ENCODE measurements around the gene PPM1N.
A peak's percentile ranks its signal among the peaks of the same experiment; 100 is the strongest.

PPM1N gene

DNA sequence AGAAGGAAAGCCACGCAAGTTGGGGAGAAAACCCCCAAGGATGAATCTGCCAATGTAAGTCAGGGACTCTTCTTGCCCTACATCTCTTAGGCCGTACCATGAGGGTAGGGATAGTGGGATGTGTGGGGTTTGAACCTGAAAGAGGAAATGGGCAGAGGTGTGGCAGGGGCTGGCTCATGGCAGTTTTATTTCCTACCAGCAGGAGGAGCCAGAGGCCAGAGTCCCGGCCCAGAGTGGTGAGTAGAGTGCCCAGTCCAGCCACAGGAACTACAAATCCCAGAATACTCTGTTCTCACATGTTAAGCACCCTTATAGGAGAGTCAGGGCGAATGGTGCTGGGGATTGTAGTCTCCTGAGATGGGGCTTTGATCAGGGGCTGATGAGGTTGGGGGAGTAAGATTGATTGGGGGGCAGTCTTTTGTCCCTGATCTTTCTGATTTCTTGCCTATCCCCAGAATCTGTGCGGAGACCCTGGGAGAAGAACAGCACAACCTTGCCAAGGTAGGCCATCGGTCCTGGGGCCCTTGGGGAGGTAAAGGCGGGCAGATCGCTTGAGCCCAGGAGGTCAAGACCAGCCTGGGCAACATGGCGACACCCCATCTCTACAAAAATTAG is 25.5 kb downstream of the PPM1N start:
- peak; percentile 79 for DNase-seq (ENCODE audit: insufficient read length, low spot score)
- peak; percentile 92 for FAIRE-seq
- TF ChIP-seq POLR2A (IDR thresholded peaks at IDR 0.05; ENCODE audit: low read depth, low read length) = no peak
- TF ChIP-seq TAF1 (IDR thresholded peaks at IDR 0.05; ENCODE audit: low read depth, low read length) = no peak
- TF ChIP-seq POLR2AphosphoS5 (IDR thresholded peaks at IDR 0.05; ENCODE audit: low read depth, low read length) = no peak
- peak; percentile 94 for TF ChIP-seq SPI1 (IDR thresholded peaks at IDR 0.05; ENCODE audit: low read depth, low read length)
- 0 out of 2 replicates have a peak, but pooled peaks have one; percentile 20 for TF ChIP-seq POU2F2 (IDR thresholded peaks at IDR 0.05; ENCODE audit: low read depth, low read length)

GRCh38 chr19:45524575-45525129 is 26.4 kb downstream of the PPM1N start:
- FAIRE-seq = no peak
- TF ChIP-seq POU2F2 (IDR thresholded peaks at IDR 0.05; ENCODE audit: low read depth, low read length) (no peak), TAF1 (IDR thresholded peaks at IDR 0.05; ENCODE audit: low read depth, low read length) (no peak), PAX5 (IDR thresholded peaks at IDR 0.05; ENCODE audit: insufficient read depth, low read length, severe bottlenecking) (no peak), POLR2A (IDR thresholded peaks at IDR 0.05; ENCODE audit: low read depth, low read length) (no peak), POLR2AphosphoS5 (IDR thresholded peaks at IDR 0.05; ENCODE audit: low read depth, low read length) (no peak), SPI1 (IDR thresholded peaks at IDR 0.05; ENCODE audit: low read depth, low read length) (no peak)

GRCh38 chr19:45526143-45526542 is 27.9 kb downstream of the PPM1N start:
- DNase-seq (ENCODE audit: insufficient read length, low spot score) (no peak), FAIRE-seq (no peak)
- peak; percentile 23; the same call in 1 of the 2 replicates for TF ChIP-seq SPI1 (IDR thresholded peaks at IDR 0.05; ENCODE audit: low read depth, low read length)
- no peak for TF ChIP-seq PAX5 (IDR thresholded peaks at IDR 0.05; ENCODE audit: insufficient read depth, low read length, severe bottlenecking)

More at GRCh38 chr19:45524575-45525129, 26.4 kb downstream of the PPM1N start:
- no peak for DNase-seq (ENCODE audit: insufficient read length, low spot score)

DNA sequence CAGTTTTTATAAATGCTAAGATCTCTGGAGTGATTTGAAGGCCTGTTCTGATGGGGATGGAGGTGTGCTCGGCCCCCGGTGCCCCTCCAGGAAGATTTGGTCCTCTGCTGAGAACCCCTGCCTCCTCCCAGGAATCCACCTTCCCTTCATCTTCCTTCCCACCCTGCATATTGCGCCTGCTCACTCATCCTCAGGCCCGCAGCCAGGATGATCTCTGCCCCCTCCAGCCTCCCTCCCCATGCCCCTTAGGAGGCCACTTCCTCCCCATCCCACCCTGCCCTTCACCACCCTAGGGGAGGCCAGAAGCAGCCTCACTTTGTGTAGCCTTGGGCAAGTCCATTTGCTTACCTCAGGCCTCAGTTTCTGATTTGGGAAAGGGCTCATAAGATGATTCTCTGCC is 28.7 kb downstream of the PPM1N start:
- DNase-seq (ENCODE audit: insufficient read length, low spot score) = no peak
- no peak for FAIRE-seq
- no peak for TF ChIP-seq PAX5 (IDR thresholded peaks at IDR 0.05; ENCODE audit: insufficient read depth, low read length, severe bottlenecking)
- TF ChIP-seq POU2F2 (IDR thresholded peaks at IDR 0.05; ENCODE audit: low read depth, low read length) = no peak
- no peak for TF ChIP-seq POLR2AphosphoS5 (IDR thresholded peaks at IDR 0.05; ENCODE audit: low read depth, low read length)
- TF ChIP-seq SPI1 (IDR thresholded peaks at IDR 0.05; ENCODE audit: low read depth, low read length) = no peak
- TF ChIP-seq TAF1 (IDR thresholded peaks at IDR 0.05; ENCODE audit: low read depth, low read length) = no peak
- TF ChIP-seq POLR2A (IDR thresholded peaks at IDR 0.05; ENCODE audit: low read depth, low read length) = no peak

DNA sequence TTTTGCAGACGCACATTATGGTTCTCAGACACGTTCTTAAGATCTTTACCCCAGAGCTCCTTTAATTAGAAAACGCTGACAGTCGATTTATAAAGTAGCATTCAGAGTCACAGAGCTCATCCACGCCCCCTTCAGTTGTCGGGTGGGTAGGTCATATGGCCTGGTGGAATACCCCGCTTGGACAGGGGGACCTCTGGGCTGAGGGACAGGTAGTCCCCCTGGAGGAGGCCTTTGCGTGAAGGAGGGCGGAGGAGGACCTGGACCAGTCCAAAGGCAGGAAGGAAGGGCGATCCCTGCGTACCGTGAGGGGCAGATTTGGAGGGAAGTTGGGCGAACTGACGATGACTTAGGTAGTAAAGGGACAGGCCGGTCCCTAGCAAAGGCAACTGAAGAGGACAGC is 29.5 kb downstream of the PPM1N start:
- FAIRE-seq (no peak), DNase-seq (ENCODE audit: insufficient read length, low spot score) (no peak)
- TF ChIP-seq POLR2A (IDR thresholded peaks at IDR 0.05; ENCODE audit: low read depth, low read length) (0 out of 2 replicates have a peak, but pooled peaks have one; percentile 4), SPI1 (IDR thresholded peaks at IDR 0.05; ENCODE audit: low read depth, low read length) (no peak), POLR2AphosphoS5 (IDR thresholded peaks at IDR 0.05; ENCODE audit: low read depth, low read length) (no peak), POU2F2 (IDR thresholded peaks at IDR 0.05; ENCODE audit: low read depth, low read length) (no peak), PAX5 (IDR thresholded peaks at IDR 0.05; ENCODE audit: insufficient read depth, low read length, severe bottlenecking) (no peak), TAF1 (IDR thresholded peaks at IDR 0.05; ENCODE audit: low read depth, low read length) (no peak)

- FAIRE-seq (no peak), DNase-seq (ENCODE audit: insufficient read length, low spot score) (no peak)
- TF ChIP-seq TAF1 (IDR thresholded peaks at IDR 0.05; ENCODE audit: low read depth, low read length) (no peak), POLR2A (IDR thresholded peaks at IDR 0.05; ENCODE audit: low read depth, low read length) (peak; percentile 5; the same call in 1 of the 2 replicates), POU2F2 (IDR thresholded peaks at IDR 0.05; ENCODE audit: low read depth, low read length) (no peak), POLR2AphosphoS5 (IDR thresholded peaks at IDR 0.05; ENCODE audit: low read depth, low read length) (peak; percentile 75)
Measured at GRCh38 chr19:45528149-45528743, 30.0 kb downstream of the PPM1N start.

- FAIRE-seq (no peak), DNase-seq (ENCODE audit: insufficient read length, low spot score) (no peak)
- TF ChIP-seq POLR2A (IDR thresholded peaks at IDR 0.05; ENCODE audit: low read depth, low read length) = peak; percentile 29; the same call in 1 of the 2 replicates
- TF ChIP-seq PAX5 (IDR thresholded peaks at IDR 0.05; ENCODE audit: insufficient read depth, low read length, severe bottlenecking) = no peak
- no peak for TF ChIP-seq SPI1 (IDR thresholded peaks at IDR 0.05; ENCODE audit: low read depth, low read length)
- TF ChIP-seq POLR2AphosphoS5 (IDR thresholded peaks at IDR 0.05; ENCODE audit: low read depth, low read length) = peak; percentile 60
Measured at GRCh38 chr19:45528744-45529419, 30.6 kb downstream of the PPM1N start.

DNA sequence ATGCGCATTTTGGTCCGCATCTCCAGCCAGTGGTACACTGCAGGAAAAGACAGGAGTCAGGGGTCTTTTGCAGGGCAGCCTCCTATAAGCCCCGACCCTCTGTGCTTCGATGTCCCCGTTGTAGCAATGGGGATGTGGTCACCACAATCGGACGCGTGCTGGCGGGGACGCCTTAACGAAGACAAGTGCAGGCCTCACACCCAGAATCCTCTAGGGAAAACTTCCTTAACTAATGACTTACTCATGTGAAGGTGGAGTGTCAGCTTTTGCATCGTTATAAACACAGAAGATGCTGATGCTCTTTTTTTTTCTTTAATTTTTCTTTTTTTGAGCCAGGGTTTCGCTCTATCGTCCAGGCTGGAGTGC is 31.2 kb downstream of the PPM1N start:
- no peak for FAIRE-seq
- DNase-seq (ENCODE audit: insufficient read length, low spot score) = no peak
- TF ChIP-seq PAX5 (IDR thresholded peaks at IDR 0.05; ENCODE audit: insufficient read depth, low read length, severe bottlenecking) (no peak), POLR2AphosphoS5 (IDR thresholded peaks at IDR 0.05; ENCODE audit: low read depth, low read length) (0 out of 2 replicates have a peak, but pooled peaks have one; percentile 3)

DNA sequence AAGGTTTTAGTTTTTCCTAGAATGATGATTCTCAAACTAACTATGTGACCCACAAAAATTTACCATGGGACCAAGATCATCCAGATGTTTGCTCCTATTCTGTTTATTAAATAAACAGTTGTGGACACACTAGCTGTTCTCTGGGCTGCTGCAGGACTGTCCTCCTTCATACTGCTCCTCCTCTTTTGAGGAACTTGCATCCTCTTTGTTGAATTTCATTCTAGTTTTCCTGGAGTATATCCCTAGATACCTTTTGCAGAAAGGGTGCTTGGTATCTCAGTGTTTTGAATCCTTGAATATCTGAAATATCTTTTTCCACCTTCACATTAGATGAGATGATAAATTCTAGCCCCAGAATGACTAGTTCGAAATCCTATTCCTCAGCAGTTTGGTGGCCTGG is 33.1 kb downstream of the PPM1N start:
- FAIRE-seq (no peak), DNase-seq (ENCODE audit: insufficient read length, low spot score) (no peak)
- TF ChIP-seq PAX5 (IDR thresholded peaks at IDR 0.05; ENCODE audit: insufficient read depth, low read length, severe bottlenecking) (no peak), POU2F2 (IDR thresholded peaks at IDR 0.05; ENCODE audit: low read depth, low read length) (no peak), POLR2AphosphoS5 (IDR thresholded peaks at IDR 0.05; ENCODE audit: low read depth, low read length) (no peak), SPI1 (IDR thresholded peaks at IDR 0.05; ENCODE audit: low read depth, low read length) (no peak), POLR2A (IDR thresholded peaks at IDR 0.05; ENCODE audit: low read depth, low read length) (no peak), TAF1 (IDR thresholded peaks at IDR 0.05; ENCODE audit: low read depth, low read length) (no peak)

All from GM12891 (cell line).